Ammon's horn (tissue), 1 donor: ENCODE data around the gene GTF3C2.
A peak's percentile ranks its signal among the peaks of the same experiment; 100 is the strongest.

Experiments used
- DNase-seq: peaks from one replicate; pipeline ENCODE4 v3.0.0-alpha.2; 2016; ENCODE audit warnings: low spot score

GTF3C2 gene

DNA sequence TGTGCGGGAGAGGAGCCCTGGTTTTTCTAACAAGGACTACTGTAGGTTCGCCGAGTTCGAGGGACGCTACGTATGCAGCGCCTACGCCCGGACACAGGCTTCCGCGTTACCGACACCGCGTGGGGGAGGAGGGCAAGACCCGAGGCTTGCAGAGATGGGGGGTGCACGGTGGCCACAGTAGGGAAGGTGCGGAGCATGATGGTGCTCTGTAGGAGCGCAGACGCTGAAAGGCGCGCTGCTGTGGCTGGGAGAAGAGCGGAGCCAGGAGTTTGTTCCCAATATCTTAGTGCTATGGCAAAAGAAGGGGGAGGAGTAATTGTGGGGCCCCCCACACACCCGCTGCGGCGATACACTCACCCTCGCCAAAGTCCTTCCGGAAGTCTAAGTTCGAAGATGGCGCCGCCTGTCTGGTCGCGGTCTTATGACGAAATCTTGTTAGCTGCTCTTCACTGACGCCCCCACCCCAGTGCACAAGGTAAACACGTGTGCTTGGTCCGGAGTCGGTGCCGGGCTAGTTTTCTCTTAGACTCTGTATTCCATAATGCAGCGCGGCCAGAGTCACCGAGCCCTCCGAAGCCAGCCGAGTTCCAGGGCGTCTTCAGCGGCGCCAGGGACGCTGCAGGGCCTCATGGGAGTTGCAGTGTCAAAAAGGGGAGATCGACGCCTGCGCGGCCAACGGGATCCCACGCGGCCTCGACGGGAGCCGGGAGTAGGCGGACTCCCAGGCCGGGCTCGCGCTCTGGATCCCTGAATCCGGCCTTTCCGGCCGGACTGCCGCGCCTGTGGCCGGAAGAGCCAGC, at the start of gene GTF3C2:
Gene GTF3C2 (minus strand): TSS at position 383 of the 800 bp plus-strand sequence. CDS start 13,210 bp downstream, outside the sequence.
- peak; percentile 97 for DNase-seq

DNA sequence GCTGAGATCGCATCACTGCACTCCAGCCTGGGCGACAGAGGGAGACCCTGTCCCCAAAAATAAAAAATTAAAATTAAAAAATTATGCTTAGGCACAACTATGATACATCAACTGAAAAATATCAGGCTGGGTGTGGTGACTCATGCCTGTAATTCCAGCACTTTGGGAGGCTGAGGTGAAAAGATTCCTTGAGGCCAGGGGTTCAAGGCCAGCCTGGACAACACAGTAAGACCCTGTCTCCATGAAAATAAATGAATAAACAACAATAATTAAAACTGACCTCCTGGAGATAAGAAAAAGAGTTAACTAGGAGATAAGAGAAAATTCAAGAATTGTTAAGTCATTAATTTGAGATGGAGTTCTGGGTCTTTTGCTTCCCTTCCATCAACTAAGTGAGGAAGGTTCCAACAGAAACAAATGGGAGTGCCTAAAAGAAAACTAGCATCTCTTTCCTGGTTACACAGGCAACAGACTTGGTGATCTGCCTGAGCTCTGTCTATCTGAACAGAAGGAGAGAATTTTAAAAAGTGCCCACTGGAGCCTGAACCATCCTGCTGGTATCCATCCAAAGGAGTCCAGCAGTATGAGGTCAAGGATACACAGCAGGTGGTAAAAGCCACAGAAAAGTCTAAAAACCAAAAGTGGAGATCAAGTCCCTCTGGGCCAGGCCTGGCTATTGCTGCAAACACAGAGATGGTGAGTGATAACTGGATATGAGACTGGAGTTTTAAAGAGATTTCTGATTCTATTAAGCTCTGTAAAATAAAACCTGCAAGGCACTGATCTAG, 44.0 kb upstream of the GTF3C2 start:
- no peak for DNase-seq

GRCh38 chr2:27398962-27399361, 42.4 kb upstream of the GTF3C2 start:
- no peak for DNase-seq

GRCh38 chr2:27393225-27393624, 36.7 kb upstream of the GTF3C2 start:
- no peak for DNase-seq

DNA sequence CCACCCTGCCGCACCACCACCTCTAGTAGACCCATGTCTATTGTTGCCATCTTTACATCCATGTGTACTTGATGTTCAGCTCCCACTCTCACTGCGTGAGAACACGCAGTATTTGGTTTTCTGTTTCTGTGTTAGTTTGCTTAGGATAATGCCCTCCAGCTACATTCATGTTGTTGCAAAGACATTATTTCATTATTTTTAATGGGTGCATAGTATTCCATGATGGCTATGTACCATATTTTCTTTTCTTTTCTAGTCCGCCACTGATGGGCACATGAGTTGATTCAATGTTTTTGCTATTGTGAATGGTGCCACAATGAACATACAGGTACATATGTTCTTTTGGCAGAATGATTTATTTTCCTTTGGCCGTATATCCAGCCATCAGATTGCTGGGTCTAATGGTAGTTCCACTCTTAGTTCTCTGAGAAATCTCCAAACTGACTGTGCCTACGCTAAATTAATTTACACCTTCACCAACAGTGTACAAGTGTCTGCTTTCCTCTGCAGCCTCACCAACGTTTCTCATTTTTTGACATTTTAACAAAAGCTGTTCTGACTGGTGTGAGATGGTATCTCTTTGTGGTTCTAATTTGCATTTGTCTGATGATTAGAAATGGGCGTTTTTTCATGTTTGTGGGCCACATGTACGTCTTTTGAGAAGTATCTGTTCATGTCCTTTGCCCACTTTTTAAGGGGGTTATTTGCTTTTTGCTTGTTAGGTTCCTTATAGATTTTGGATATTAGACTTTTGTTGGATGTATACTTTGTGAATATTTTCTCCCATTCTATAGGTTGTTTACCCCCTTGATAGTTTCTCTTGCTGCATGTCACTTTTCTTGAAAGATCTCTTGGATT, 34.5 kb upstream of the GTF3C2 start:
- no peak for DNase-seq

DNA sequence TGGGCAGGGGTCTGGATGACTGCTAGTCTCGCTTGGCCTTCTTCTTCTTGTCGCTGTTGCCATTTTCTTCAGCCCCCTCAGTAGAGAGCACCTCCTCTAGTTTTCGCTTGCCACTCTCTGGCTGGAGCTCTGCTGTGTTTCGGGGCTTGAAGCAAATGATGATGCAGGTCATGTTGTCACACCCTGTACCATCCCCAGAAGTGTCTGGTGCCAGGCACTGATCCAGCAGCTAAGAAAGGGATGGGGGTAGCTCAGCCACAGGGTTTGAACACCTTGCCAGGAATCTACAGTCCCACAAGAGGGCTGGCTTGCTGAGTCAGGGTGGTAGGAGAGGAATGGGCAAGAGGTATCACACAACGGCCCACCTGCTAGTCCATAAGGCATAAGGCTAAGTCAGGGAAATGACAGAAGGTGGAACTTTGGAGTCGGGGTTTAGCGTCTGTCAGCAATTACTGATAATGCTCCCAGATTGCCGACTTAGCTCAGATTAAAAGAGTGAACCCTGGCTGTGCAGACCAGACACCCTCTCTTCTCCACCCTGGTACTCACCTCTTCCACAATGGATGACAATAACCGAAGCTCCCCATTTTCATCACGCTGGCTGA, 25.1 kb upstream of the GTF3C2 start:
- DNase-seq, result no peak

GRCh38 chr2:27380626-27381545, 24.3 kb upstream of the GTF3C2 start, which contains the start of gene ZNF513:
Gene ZNF513, minus strand, starts transcription at chr2:27380734. Its CDS starts 208 bp downstream, at chr2:27380526.
- DNase-seq, result peak; percentile 98

DNA sequence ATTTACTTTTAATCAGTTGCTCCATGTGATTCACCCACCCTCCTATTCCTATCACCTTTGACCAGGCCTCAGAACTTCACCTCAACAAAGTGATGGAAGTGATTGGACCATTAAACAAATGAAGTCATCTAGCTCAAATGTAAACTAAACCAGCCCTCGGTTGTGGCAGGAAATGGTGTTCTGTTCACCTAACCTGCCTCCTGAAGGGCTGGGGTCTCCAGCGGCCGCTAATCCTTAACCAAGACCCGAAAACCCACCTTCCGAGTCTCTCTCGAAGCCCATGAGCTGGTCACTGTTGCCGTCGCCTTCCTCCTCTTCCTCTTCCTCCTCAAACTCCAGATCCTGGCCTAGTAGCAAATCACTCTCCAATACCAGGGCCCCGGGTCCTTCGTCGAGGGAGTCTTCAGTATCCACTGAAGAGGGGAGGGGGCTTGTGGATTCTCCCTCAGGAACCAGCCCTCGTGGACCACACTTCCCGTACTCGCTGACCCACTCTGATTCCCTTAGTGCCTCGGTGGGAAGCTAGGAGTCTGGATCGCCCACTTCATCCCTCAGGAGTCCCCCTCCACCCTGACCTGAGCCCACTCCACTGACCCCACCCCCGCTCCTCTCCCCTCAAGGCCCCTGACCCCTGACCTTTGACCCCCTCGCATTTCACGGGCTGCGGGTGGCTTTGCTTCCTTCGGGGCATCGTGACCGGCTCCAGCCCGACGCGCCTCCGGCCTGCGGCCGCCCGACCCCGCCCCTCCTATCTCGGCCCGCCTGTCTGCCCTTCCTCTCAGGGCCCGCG, 23.5 kb upstream of the GTF3C2 start:
- DNase-seq, result peak; percentile 80

DNA sequence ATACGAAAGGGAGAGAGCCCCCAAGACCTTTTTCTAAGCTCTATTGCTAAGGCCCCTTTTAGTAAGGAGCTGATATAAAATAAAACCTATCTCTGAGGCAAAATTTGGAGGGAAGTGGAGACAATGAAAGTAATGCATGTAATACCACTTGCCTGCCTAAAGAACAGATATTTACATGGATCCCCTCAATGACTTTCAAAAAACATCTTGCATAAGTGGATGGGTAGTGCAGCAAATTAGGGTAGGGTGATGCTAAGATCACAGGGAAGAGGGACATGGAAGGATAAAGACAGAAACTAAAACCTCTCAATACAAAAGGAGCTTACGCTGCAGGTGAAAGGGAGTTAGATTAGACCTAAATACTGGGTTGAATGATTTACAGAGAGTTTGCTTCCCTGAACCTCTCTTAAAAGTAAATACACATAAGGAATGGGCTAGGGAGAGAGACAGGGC, 22.8 kb upstream of the GTF3C2 start:
- no peak for DNase-seq

DNA sequence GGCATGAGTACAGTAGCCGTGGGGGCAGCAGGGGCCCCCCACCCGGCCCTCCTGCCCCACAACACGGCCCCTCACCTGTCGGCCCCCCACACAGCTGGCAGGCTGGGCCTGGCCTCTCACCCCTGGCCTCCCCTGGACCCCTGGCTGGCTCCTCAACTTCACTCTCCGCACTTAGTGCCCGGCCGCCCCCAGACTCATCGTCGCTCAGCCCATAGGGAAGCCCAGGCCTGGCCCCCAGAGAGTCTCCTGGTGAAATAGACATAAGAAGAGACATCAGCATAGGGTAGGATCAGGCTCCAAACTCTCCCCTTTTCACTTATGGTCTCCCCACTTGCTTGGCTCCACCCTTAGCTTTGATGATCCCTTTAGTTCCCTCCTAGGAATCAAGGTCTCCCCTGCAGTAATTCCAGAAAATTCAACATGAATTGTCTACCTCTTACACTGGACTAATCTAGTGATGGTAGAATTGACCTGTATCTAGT, 22.3 kb upstream of the GTF3C2 start:
- no peak for DNase-seq

GRCh38 chr2:27378096-27378808, 21.7 kb upstream of the GTF3C2 start:
- peak; percentile 22 for DNase-seq

GRCh38 chr2:27377618-27378095, 21.1 kb upstream of the GTF3C2 start:
- DNase-seq, result no peak

GRCh38 chr2:27376866-27377617, 20.5 kb upstream of the GTF3C2 start:
- DNase-seq, result no peak

DNA sequence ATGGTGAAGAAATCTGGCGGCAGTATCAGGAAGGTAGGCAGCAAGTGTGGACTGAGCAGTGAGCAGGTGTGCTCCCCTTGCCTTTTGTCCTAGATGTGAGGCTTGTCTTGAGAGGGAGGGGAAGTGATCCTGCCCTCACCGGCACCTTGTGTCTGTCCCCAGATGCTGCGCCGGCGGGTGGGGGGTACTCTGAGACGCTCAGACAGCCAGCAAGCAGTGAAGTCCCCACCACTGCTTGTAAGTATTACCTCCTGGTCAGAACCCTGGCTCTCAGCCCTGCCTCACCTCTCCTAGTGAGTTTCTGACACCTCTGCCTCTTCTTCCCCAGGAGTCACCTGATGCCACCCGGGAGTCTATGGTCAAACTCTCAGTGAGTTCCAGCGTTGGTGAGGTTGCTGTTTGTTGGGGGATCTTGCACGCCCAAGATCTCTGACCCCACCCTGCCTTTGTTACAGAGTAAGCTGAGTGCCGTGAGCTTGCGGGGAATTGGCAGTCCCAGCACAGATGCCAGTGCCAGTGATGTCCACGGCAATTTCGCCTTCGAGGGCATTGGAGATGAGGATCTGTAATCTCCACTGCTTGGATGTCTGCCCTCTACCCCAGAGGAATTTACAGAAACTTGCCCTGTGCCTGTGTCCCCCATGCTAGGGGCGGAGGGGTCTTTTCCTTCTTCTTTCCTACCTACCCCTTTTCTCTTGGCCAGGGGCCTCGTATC, 19.7 kb upstream of the GTF3C2 start:
- DNase-seq, result no peak

GRCh38 chr2:27375513-27376099, 19.0 kb upstream of the GTF3C2 start:
- DNase-seq, result no peak

DNA sequence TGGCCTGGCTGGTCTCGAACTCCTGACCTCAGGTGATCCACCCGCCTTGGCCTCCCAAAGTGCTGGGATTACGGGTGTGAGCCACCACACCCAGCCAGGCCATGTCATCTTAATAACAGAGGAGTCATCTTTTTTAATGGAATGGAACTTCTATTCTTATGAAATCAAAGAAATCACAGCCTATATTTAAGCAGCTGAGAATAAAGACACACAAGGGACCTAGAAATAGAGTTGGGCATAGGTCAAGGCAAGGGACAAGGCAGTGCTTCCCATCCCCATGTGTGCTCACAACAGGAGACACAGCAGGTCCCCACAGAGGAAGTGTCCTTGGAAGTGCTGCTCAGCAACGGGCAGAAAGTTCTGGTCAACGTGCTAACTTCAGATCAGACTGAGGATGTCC, 17.0 kb upstream of the GTF3C2 start:
- no peak for DNase-seq

- no peak for DNase-seq
Observed at GRCh38 chr2:27372937-27373336, 16.4 kb upstream of the GTF3C2 start.
